Measurements from ENCODE around the gene ZNF646. TPM values are rescaled to one million over a fixed set of nuclear protein-coding genes. Genes with fewer than 3 reads are reported as not detected.

The ZNF646 gene
- total and polyA plus RNA-seq, 2 experiments from 2014 or later, result 4.8 to 9.1 TPM

DNA sequence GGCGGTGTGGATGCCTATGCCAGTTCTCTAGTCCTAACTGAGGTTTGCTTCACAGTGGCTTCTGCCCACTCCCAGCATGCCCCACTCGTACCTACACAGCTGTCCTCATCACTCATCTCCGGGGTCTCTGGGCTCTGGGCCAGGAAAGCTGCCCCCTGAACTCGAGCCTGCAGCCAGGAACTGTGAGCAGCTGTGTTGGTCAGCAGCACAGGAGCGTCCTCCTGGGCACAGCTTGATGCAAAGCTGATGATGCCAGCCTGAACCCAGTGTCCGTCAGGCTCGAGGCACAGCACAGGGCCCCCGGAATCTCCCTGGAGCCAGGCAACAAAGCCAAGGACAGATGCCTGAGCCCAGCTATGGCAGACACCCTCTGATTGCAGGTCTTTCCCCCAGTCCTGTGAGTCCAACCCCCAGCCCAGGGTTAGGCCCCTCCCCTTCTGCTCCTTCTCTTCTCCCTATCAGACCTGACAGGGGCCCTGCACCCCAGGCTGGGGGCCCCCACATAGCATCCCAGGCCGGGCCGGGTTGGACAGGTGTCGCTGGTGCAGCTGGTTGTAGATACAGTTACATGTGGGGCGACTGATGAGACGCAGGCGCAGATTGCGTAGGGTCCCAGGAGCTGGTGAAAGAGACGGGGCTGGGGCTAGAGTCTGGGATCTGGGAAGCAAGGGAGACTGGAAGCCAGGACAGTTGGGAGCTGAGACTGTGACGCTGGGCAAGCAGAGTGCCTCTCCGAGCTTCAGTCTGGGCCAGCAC is 11.8 kb downstream of the ZNF646 start:
- H3K27ac ChIP-seq, result no peak overlapping the region
- TF ChIP-seq EZH2 (IDR thresholded peaks at IDR 0.05; ENCODE audit: borderline replicate concordance), result no peak
- TF ChIP-seq, protein P1, sequence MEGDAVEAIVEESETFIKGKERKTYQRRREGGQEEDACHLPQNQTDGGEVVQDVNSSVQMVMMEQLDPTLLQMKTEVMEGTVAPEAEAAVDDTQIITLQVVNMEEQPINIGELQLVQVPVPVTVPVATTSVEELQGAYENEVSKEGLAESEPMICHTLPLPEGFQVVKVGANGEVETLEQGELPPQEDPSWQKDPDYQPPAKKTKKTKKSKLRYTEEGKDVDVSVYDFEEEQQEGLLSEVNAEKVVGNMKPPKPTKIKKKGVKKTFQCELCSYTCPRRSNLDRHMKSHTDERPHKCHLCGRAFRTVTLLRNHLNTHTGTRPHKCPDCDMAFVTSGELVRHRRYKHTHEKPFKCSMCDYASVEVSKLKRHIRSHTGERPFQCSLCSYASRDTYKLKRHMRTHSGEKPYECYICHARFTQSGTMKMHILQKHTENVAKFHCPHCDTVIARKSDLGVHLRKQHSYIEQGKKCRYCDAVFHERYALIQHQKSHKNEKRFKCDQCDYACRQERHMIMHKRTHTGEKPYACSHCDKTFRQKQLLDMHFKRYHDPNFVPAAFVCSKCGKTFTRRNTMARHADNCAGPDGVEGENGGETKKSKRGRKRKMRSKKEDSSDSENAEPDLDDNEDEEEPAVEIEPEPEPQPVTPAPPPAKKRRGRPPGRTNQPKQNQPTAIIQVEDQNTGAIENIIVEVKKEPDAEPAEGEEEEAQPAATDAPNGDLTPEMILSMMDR (IDR thresholded peaks at IDR 0.05; ENCODE audit: poor library complexity), result no peak
- no peak for TF ChIP-seq EZH2phosphoT487 (IDR thresholded peaks at IDR 0.05; ENCODE audit: low read depth, severe bottlenecking, unreplicated experiment)
- DNase-seq (ENCODE audit: low spot score), result peak; percentile 3
- no peak overlapping the region for H3K4me2 ChIP-seq
- no peak overlapping the region for H2AFZ ChIP-seq
- no peaks in the 10 kb centered on the region for H3K9me2 ChIP-seq (replicated peaks; ENCODE audit: insufficient read depth)
- H3K9me3 ChIP-seq (ENCODE audit: low read depth), result no peaks in the 10 kb centered on the region
- H3K27me3 ChIP-seq, result no peaks in the 10 kb centered on the region
- no peaks in the 10 kb centered on the region for H4K20me1 ChIP-seq (ENCODE audit: insufficient read depth, poor library complexity, severe bottlenecking)
- H3K4me1 ChIP-seq (ENCODE audit: insufficient read depth), result no peaks in the 10 kb centered on the region
- no peak overlapping the region for H3K4me3 ChIP-seq
- H3K36me3 ChIP-seq (replicated peaks; ENCODE audit: insufficient read depth, low read depth), result no peaks in the 10 kb centered on the region
- 93% methylated on average over 18 of the region's 18 CpGs for WGBS (ENCODE audit: low lambda C conversion rate, missing lambda C conversion rate)
- H3K79me2 ChIP-seq, result no peaks in the 10 kb centered on the region

DNA sequence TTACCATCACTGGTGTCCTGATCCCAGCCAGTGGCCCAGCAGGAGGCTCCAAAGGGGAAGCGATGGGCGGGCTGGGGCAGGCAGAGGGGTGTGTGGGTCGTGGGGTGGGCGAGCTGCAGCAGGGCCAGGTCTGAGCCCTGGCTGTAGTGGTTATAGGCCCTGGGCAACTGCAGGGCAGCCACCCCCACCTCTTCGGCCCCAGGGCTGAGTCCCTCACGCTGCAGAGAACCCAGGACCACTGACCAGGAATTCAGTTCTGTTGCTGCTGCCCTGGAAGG is 12.3 kb downstream of the ZNF646 start:
- H4K20me1 ChIP-seq (ENCODE audit: insufficient read depth, poor library complexity, severe bottlenecking), result no peaks in the 10 kb centered on the region
- H3K27ac ChIP-seq, result no peak overlapping the region
- TF ChIP-seq, protein P1 (IDR thresholded peaks at IDR 0.05; ENCODE audit: poor library complexity), result no peak
- TF ChIP-seq EZH2phosphoT487 (IDR thresholded peaks at IDR 0.05; ENCODE audit: low read depth, severe bottlenecking, unreplicated experiment) (no peak), EZH2 (IDR thresholded peaks at IDR 0.05; ENCODE audit: borderline replicate concordance) (no peak)
- no peaks in the 10 kb centered on the region for H3K79me2 ChIP-seq
- no peaks in the 10 kb centered on the region for H3K9me2 ChIP-seq (replicated peaks; ENCODE audit: insufficient read depth)
- H3K27me3 ChIP-seq, result no peaks in the 10 kb centered on the region
- no peak overlapping the region for H3K4me3 ChIP-seq
- DNase-seq (ENCODE audit: low spot score), result no peak
- H3K4me1 ChIP-seq (ENCODE audit: insufficient read depth), result no peaks in the 10 kb centered on the region
- no peak overlapping the region for H2AFZ ChIP-seq
- no peaks in the 10 kb centered on the region for H3K36me3 ChIP-seq (replicated peaks; ENCODE audit: insufficient read depth, low read depth)
- H3K9me3 ChIP-seq (ENCODE audit: low read depth), result no peaks in the 10 kb centered on the region
- no peak overlapping the region for H3K4me2 ChIP-seq
- WGBS (ENCODE audit: low lambda C conversion rate, missing lambda C conversion rate), result 96% methylated on average over 6 of the region's 6 CpGs

DNA sequence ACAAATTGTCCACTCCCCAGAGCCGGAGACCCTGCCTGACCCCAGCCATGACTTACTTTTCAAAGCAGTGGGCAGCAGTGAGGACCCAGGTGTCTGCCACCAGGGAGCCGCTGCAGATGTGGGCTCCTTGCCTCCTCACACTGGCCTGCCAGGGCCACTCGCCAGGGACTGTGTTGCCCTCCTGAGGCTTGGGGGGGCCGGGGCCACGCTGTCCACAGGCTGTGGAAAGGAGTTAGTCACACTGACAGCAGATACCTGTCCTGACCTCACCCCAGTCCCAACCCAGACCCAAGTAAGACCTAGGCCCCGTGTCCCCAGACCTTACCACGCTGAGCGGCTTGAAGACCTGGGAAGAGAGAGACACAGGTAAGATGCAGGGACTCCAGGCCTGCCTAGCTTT is 13.3 kb downstream of the ZNF646 start:
- H3K9me3 ChIP-seq (ENCODE audit: low read depth), result no peaks in the 10 kb centered on the region
- no peak overlapping the region for H3K4me3 ChIP-seq
- 97% methylated on average over 8 of the region's 8 CpGs for WGBS (ENCODE audit: low lambda C conversion rate, missing lambda C conversion rate)
- H3K36me3 ChIP-seq (replicated peaks; ENCODE audit: insufficient read depth, low read depth), result no peaks in the 10 kb centered on the region
- DNase-seq (ENCODE audit: low spot score), result no peak
- no peaks in the 10 kb centered on the region for H4K20me1 ChIP-seq (ENCODE audit: insufficient read depth, poor library complexity, severe bottlenecking)
- TF ChIP-seq EZH2phosphoT487 (IDR thresholded peaks at IDR 0.05; ENCODE audit: low read depth, severe bottlenecking, unreplicated experiment), result no peak
- TF ChIP-seq EZH2 (IDR thresholded peaks at IDR 0.05; ENCODE audit: borderline replicate concordance), result no peak
- TF ChIP-seq, protein P1 (IDR thresholded peaks at IDR 0.05; ENCODE audit: poor library complexity), result no peak
- no peaks in the 10 kb centered on the region for H3K9me2 ChIP-seq (replicated peaks; ENCODE audit: insufficient read depth)
- no peaks in the 10 kb centered on the region for H3K27me3 ChIP-seq
- peaks cover 4% of the 10 kb centered on the region for H3K79me2 ChIP-seq
- no peak overlapping the region for H2AFZ ChIP-seq
- no peak overlapping the region for H3K27ac ChIP-seq
- H3K4me2 ChIP-seq, result no peak overlapping the region
- H3K4me1 ChIP-seq (ENCODE audit: insufficient read depth), result no peaks in the 10 kb centered on the region
